GM12878 (cell line): Measurements from ENCODE around the gene GSE1. TPM values are rescaled to one million over a fixed set of nuclear protein-coding genes. Genes with fewer than 3 reads are reported as not detected.

ENCODE experiments used
- ATAC-seq: fragments of 200-7000 bp; cut with Tn5 transposase; 3 replicates; pipeline ENCODE4 v1.9.1; 2020; ENCODE audit warnings: mild to moderate bottlenecking, moderate library complexity
- BruUV-seq: library from RNA; stranded (reverse); fragments of 400-500 nt; replicated peaks from 2 replicates; lab custom pipeline; 2021; lab: Mats Ljungman, UMichigan
- CTCF ChIA-PET: fragments of 300-600 bp; sonication (Branson Sonifier 250); formaldehyde crosslinking; extraction: SDS; loops from one replicate; lab custom pipeline; 2021; ENCODE audit warnings: inconsistent platforms; lab: Yijun Ruan, JAX
- POLR2A ChIA-PET: fragments of 350-600 bp; formaldehyde crosslinking; extraction: SDS; loops from one replicate; lab custom pipeline; 2021; ENCODE audit warnings: inconsistent platforms; lab: Charles Lee
- RAD21 ChIA-PET: fragments of 300-600 bp; sonication (Branson Sonifier 250); formaldehyde crosslinking; loops from one replicate; lab custom pipeline; 2023; ENCODE audit warnings: antibody characterized with exemption; ENCODE audit not compliant: unreplicated experiment; lab: Charles Lee
- SMC1A ChIA-PET: fragments of 300-600 bp; sonication (Branson Sonifier 250); formaldehyde crosslinking; loops from one replicate; lab custom pipeline; 2023; ENCODE audit not compliant: unreplicated experiment, uncharacterized antibody; lab: Charles Lee
- DNase-seq: peaks from one replicate; pipeline ENCODE4 v3.0.0-alpha.2; 2011; ENCODE audit warnings: low read depth, low spot score
- FAIRE-seq: peaks from 3 replicates; lab custom pipeline; 2011; peaks lifted over from hg19 to GRCh38; lab: Jason Lieb, UNC
- H2AFZ ChIP-seq: 2 replicates; pipeline ENCODE4 v1.6.0; 2011; ENCODE audit warnings: low read depth, low read length, control low read depth; ENCODE audit not compliant: control insufficient read depth
- H3K27ac ChIP-seq: 2 replicates; pipeline ENCODE4 v1.5.1; 2011; ENCODE audit warnings: control low read depth; ENCODE audit not compliant: control insufficient read depth, insufficient read depth
- H3K27me3 ChIP-seq, 2 experiments: replicated peaks in 1 of 2; 2 replicates each; pipeline versions ENCODE4 v1.6.0 to v1.6.1; 2011; ENCODE audit warnings: low read length in 1 of 2; ENCODE audit not compliant: control insufficient read depth in 2 of 2, insufficient read depth in 2 of 2
- H3K36me3 ChIP-seq, 2 experiments: 2 replicates each; pipeline ENCODE4 v1.5.1; 2011; ENCODE audit warnings: low read length in 1 of 2; ENCODE audit not compliant: control insufficient read depth in 2 of 2, insufficient read depth in 2 of 2
- H3K4me1 ChIP-seq: 2 replicates; pipeline ENCODE4 v1.6.1; 2011; ENCODE audit warnings: mild to moderate bottlenecking, low read length, moderate library complexity, mixed read lengths; ENCODE audit not compliant: control insufficient read depth, insufficient read depth
- H3K4me2 ChIP-seq: 2 replicates; pipeline ENCODE4 v1.6.0; 2011; ENCODE audit warnings: control low read depth; ENCODE audit not compliant: control insufficient read depth, insufficient read depth
- H3K4me3 ChIP-seq: fragments of 200-600 bp; sonication (generic); 2 replicates; pipeline ENCODE4 v1.5.1; 2016
- H3K79me2 ChIP-seq: 2 replicates; pipeline ENCODE4 v1.6.0; 2011; ENCODE audit warnings: low read length; ENCODE audit not compliant: control insufficient read depth, insufficient read depth
- H3K9ac ChIP-seq: 2 replicates; pipeline ENCODE4 v1.8.0; 2011; ENCODE audit warnings: low read length, control low read depth, mixed read lengths; ENCODE audit not compliant: control insufficient read depth, insufficient read depth
- H3K9me3 ChIP-seq: replicated peaks from 3 replicates; pipeline ENCODE4 v1.5.1; 2011; ENCODE audit warnings: mild to moderate bottlenecking, low read length; ENCODE audit not compliant: control insufficient read depth, insufficient read depth
- H4K20me1 ChIP-seq: 2 replicates; pipeline ENCODE4 v1.6.0; 2011; ENCODE audit not compliant: control insufficient read depth, insufficient read depth
- GABPA ChIP-seq: IDR thresholded peaks from 2 replicates; pipeline ENCODE4 v1.6.1; 2014; ENCODE audit warnings: antibody characterized with exemption, low read depth, mild to moderate bottlenecking, inconsistent platforms
- JUND ChIP-seq: IDR thresholded peaks from 2 replicates; pipeline ENCODE4 v1.6.1; 2012; ENCODE audit warnings: low read depth, mild to moderate bottlenecking, low read length, improper control_type of control experiment, moderate library complexity
- KAT2A ChIP-seq: conservative IDR thresholded peaks from 2 replicates; pipeline ENCODE4 v1.6.1; 2011; ENCODE audit warnings: low read depth, low read length; ENCODE audit not compliant: control insufficient read depth
- KLF5 ChIP-seq: fragments of 450-650 bp; IDR thresholded peaks from 2 replicates; pipeline ENCODE4 v1.6.1; 2014; ENCODE audit warnings: mild to moderate bottlenecking; ENCODE audit not compliant: partially characterized antibody
- NFXL1 ChIP-seq: fragments of 450-650 bp; IDR thresholded peaks from 2 replicates; pipeline ENCODE4 v1.6.1; 2017; ENCODE audit warnings: antibody characterized with exemption, mild to moderate bottlenecking, borderline replicate concordance
- PRDM15 ChIP-seq: fragments of 450-650 bp; formaldehyde crosslinking; IDR thresholded peaks from 2 replicates; pipeline ENCODE4 v1.4.0; 2020; ENCODE audit warnings: mild to moderate bottlenecking, moderate library complexity
- SMAD1 ChIP-seq: fragments of 450-650 bp; IDR thresholded peaks from 2 replicates; pipeline ENCODE4 v1.6.1; 2018; ENCODE audit warnings: mild to moderate bottlenecking, low read depth; ENCODE audit not compliant: partially characterized antibody
- SMARCA5 ChIP-seq: fragments of 450-650 bp; IDR thresholded peaks from 2 replicates; pipeline ENCODE4 v1.6.1; 2017; ENCODE audit warnings: mild to moderate bottlenecking
- ZBED1 ChIP-seq: IDR thresholded peaks from 2 replicates; pipeline ENCODE4 v1.6.1; 2016; ENCODE audit warnings: borderline replicate concordance
- ZZZ3 ChIP-seq: IDR thresholded peaks from 2 replicates; pipeline ENCODE4 v1.6.1; 2011; ENCODE audit warnings: low read depth; ENCODE audit not compliant: control insufficient read depth, insufficient read length
- WGBS: methylation state at CpG from one replicate; pipeline ENCODE4 v1.1.6; 2016; ENCODE audit warnings: low lambda C conversion rate; ENCODE audit not compliant: insufficient replicate concordance, insufficient coverage; ENCODE audit errors: missing lambda C conversion rate; 5-methylcytosine and 5-hydroxymethylcytosine counted together
- in situ Hi-C: fragments of 300-500 bp; cut with MboI; formaldehyde crosslinking; loops from 9 replicates; pipeline ENCODE4 v1.14.3; 2018; ENCODE audit warnings: mixed read lengths
- intact Hi-C: fragments of 100-400 bp; cut with micrococcal nuclease; formaldehyde crosslinking; loops from one replicate; pipeline ENCODE4 v1.14.2; 2022; ENCODE audit not compliant: unreplicated experiment
- polyA plus RNA-seq, 11 experiments: library from polyadenylated mRNA; depleted of rRNA in 4 of 11; unstranded in 6 of 11; stranded (reverse) in 5 of 11; fragments of >200 nt; fragmentation: Nextera tagmentation in 4 of 11; fragmentation: Illumina TruSeq in 1 of 11; extraction: Ambion mirVana in 4 of 11; extraction: Trizol in 1 of 11; gene quantifications; 1 replicate in 1 of 11; 2 replicates in 10 of 11; pipeline versions ENCODE4 v1.2.1 to v1.2.3, GENCODE V29; 2011 to 2016; ENCODE audit warnings: inconsistent platforms in 2 of 11, missing spikeins in 2 of 11, low read depth in 1 of 11
- total RNA-seq, 4 experiments: library from RNA; depleted of rRNA in 3 of 4; stranded (reverse); fragments of >200 nt in 3 of 4; fragmentation: Illumina TruSeq in 1 of 4; extraction: Trizol in 1 of 4; gene quantifications; 2 replicates each; pipeline versions ENCODE4 v1.2.1 to v1.2.3, GENCODE V29; 2013 to 2021
- TF ChIP-seq, protein P1 (sequence below): fragments of 450-650 bp; IDR thresholded peaks from 2 replicates; pipeline ENCODE4 v1.6.1; 2017; ENCODE audit warnings: mild to moderate bottlenecking, moderate library complexity

GSE1 gene
- total and polyA plus RNA-seq, 10 of the 15 experiments (the other 5 are each of a cell fraction or from before 2014, with no cell fraction given): 4.6 to 58.7 (median 18.2) TPM

GRCh38 chr16:85609539-85609938, 3.6 kb upstream of the GSE1 start (continued):
- TF ChIP-seq PRDM15 (CRISPR knock-in tag) (no peak), KAT2A (no peak)

GRCh38 chr16:85610059-85610445, 3.1 kb upstream of the GSE1 start:
- peaks cover 38% of the 10 kb centered on the region for H3K79me2 ChIP-seq
- peak overlapping the region; percentile 73 for H3K4me2 ChIP-seq
- H3K36me3 ChIP-seq: peaks cover 0 to 5% of the 10 kb centered on the region in 2 experiments; a peak in 2 of 4 replicates
- SMC1A ChIA-PET: interaction anchor here (0.9 to 3.1 kb wide), 11 partner anchors 40 to 242 kb away, joined by 3 to 20 read pairs (median 4); no protein-coding TSS in a partner anchor
- in situ Hi-C loops (loop anchor here (25.0 kb wide), 1 partner anchor 173 kb away; no protein-coding TSS in a partner anchor), intact Hi-C loops (loop anchor here (1.0 to 5.0 kb wide), 6 partner anchors 40 to 495 kb away; no protein-coding TSS in a partner anchor)
- POLR2A ChIA-PET: interaction anchor here (0.7 to 1.9 kb wide), 2 partner anchors 41 to 55 kb away, joined by 4 to 7 read pairs; no protein-coding TSS in a partner anchor
- FAIRE-seq (peak; percentile 57), ATAC-seq (no peak), DNase-seq (no peak)
- H3K27ac ChIP-seq: no peak overlapping the region
- WGBS: 39% methylated on average over 11 of the region's 11 CpGs
- no TSS peak for BruUV-seq
- peaks cover 28% of the 10 kb centered on the region for H3K4me1 ChIP-seq
- H3K9me3 ChIP-seq: no peaks in the 10 kb centered on the region
- H2AFZ ChIP-seq: no peak overlapping the region
- no peaks in the 10 kb centered on the region for H3K27me3 ChIP-seq
- RAD21 ChIA-PET: interaction anchor here (0.8 to 6.0 kb wide), 12 partner anchors 41 to 189 kb away, joined by 3 to 56 read pairs (median 6); no protein-coding TSS in a partner anchor
- CTCF ChIA-PET: interaction anchor here (1.0 to 5.3 kb wide), 24 partner anchors 12 to 194 kb away, joined by 3 to 47 read pairs (median 6); no protein-coding TSS in a partner anchor
- H3K9ac ChIP-seq: no peak overlapping the region
- H4K20me1 ChIP-seq: peaks cover 13% of the 10 kb centered on the region
- no peak for TF ChIP-seq SMAD1
- no peak for TF ChIP-seq JUND
- no peak for TF ChIP-seq NFXL1
- TF ChIP-seq GABPA: no peak
- TF ChIP-seq SMARCA5: no peak
- no peak for TF ChIP-seq ZBED1
- TF ChIP-seq, protein P1, sequence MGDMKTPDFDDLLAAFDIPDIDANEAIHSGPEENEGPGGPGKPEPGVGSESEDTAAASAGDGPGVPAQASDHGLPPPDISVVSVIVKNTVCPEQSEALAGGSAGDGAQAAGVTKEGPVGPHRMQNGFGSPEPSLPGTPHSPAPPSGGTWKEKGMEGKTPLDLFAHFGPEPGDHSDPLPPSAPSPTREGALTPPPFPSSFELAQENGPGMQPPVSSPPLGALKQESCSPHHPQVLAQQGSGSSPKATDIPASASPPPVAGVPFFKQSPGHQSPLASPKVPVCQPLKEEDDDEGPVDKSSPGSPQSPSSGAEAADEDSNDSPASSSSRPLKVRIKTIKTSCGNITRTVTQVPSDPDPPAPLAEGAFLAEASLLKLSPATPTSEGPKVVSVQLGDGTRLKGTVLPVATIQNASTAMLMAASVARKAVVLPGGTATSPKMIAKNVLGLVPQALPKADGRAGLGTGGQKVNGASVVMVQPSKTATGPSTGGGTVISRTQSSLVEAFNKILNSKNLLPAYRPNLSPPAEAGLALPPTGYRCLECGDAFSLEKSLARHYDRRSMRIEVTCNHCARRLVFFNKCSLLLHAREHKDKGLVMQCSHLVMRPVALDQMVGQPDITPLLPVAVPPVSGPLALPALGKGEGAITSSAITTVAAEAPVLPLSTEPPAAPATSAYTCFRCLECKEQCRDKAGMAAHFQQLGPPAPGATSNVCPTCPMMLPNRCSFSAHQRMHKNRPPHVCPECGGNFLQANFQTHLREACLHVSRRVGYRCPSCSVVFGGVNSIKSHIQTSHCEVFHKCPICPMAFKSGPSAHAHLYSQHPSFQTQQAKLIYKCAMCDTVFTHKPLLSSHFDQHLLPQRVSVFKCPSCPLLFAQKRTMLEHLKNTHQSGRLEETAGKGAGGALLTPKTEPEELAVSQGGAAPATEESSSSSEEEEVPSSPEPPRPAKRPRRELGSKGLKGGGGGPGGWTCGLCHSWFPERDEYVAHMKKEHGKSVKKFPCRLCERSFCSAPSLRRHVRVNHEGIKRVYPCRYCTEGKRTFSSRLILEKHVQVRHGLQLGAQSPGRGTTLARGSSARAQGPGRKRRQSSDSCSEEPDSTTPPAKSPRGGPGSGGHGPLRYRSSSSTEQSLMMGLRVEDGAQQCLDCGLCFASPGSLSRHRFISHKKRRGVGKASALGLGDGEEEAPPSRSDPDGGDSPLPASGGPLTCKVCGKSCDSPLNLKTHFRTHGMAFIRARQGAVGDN: no peak
- TF ChIP-seq KLF5: no peak
- TF ChIP-seq ZZZ3: no peak
- peak overlapping the region; percentile 1; the same call in 1 of the 2 replicates for H3K4me3 ChIP-seq
